GM12878 (cell line): Measurements from ENCODE around the gene ATP5F1D. TPM values are rescaled to one million over a fixed set of nuclear protein-coding genes. Genes with fewer than 3 reads are reported as not detected.

ENCODE experiments used
- ATAC-seq: fragments of 200-7000 bp; cut with Tn5 transposase; 3 replicates; pipeline ENCODE4 v1.9.1; 2020; ENCODE audit warnings: mild to moderate bottlenecking, moderate library complexity
- BruUV-seq: library from RNA; stranded (reverse); fragments of 400-500 nt; replicated peaks from 2 replicates; lab custom pipeline; 2021; lab: Mats Ljungman, UMichigan
- CTCF ChIA-PET: fragments of 300-600 bp; sonication (Branson Sonifier 250); formaldehyde crosslinking; extraction: SDS; loops from one replicate; lab custom pipeline; 2021; ENCODE audit warnings: inconsistent platforms; lab: Yijun Ruan, JAX
- POLR2A ChIA-PET: fragments of 350-600 bp; formaldehyde crosslinking; extraction: SDS; loops from one replicate; lab custom pipeline; 2021; ENCODE audit warnings: inconsistent platforms; lab: Charles Lee
- RAD21 ChIA-PET: fragments of 300-600 bp; sonication (Branson Sonifier 250); formaldehyde crosslinking; loops from one replicate; lab custom pipeline; 2023; ENCODE audit warnings: antibody characterized with exemption; ENCODE audit not compliant: unreplicated experiment; lab: Charles Lee
- SMC1A ChIA-PET: fragments of 300-600 bp; sonication (Branson Sonifier 250); formaldehyde crosslinking; loops from one replicate; lab custom pipeline; 2023; ENCODE audit not compliant: unreplicated experiment, uncharacterized antibody; lab: Charles Lee
- DNase-seq: peaks from one replicate; pipeline ENCODE4 v3.0.0-alpha.2; 2011; ENCODE audit warnings: low read depth, low spot score
- FAIRE-seq: peaks from 3 replicates; lab custom pipeline; 2011; peaks lifted over from hg19 to GRCh38; lab: Jason Lieb, UNC
- H2AFZ ChIP-seq: 2 replicates; pipeline ENCODE4 v1.6.0; 2011; ENCODE audit warnings: low read depth, low read length, control low read depth; ENCODE audit not compliant: control insufficient read depth
- H3K27ac ChIP-seq: 2 replicates; pipeline ENCODE4 v1.5.1; 2011; ENCODE audit warnings: control low read depth; ENCODE audit not compliant: control insufficient read depth, insufficient read depth
- H3K27me3 ChIP-seq, 2 experiments: replicated peaks in 1 of 2; 2 replicates each; pipeline versions ENCODE4 v1.6.0 to v1.6.1; 2011; ENCODE audit warnings: low read length in 1 of 2; ENCODE audit not compliant: control insufficient read depth in 2 of 2, insufficient read depth in 2 of 2
- H3K36me3 ChIP-seq, 2 experiments: 2 replicates each; pipeline ENCODE4 v1.5.1; 2011; ENCODE audit warnings: low read length in 1 of 2; ENCODE audit not compliant: control insufficient read depth in 2 of 2, insufficient read depth in 2 of 2
- H3K4me1 ChIP-seq: 2 replicates; pipeline ENCODE4 v1.6.1; 2011; ENCODE audit warnings: mild to moderate bottlenecking, low read length, moderate library complexity, mixed read lengths; ENCODE audit not compliant: control insufficient read depth, insufficient read depth
- H3K4me2 ChIP-seq: 2 replicates; pipeline ENCODE4 v1.6.0; 2011; ENCODE audit warnings: control low read depth; ENCODE audit not compliant: control insufficient read depth, insufficient read depth
- H3K4me3 ChIP-seq: fragments of 200-600 bp; sonication (generic); 2 replicates; pipeline ENCODE4 v1.5.1; 2016
- H3K79me2 ChIP-seq: 2 replicates; pipeline ENCODE4 v1.6.0; 2011; ENCODE audit warnings: low read length; ENCODE audit not compliant: control insufficient read depth, insufficient read depth
- H3K9ac ChIP-seq: 2 replicates; pipeline ENCODE4 v1.8.0; 2011; ENCODE audit warnings: low read length, control low read depth, mixed read lengths; ENCODE audit not compliant: control insufficient read depth, insufficient read depth
- H3K9me3 ChIP-seq: replicated peaks from 3 replicates; pipeline ENCODE4 v1.5.1; 2011; ENCODE audit warnings: mild to moderate bottlenecking, low read length; ENCODE audit not compliant: control insufficient read depth, insufficient read depth
- H4K20me1 ChIP-seq: 2 replicates; pipeline ENCODE4 v1.6.0; 2011; ENCODE audit not compliant: control insufficient read depth, insufficient read depth
- NFYA ChIP-seq: IDR thresholded peaks from 2 replicates; pipeline ENCODE4 v1.6.1; 2011; ENCODE audit warnings: low read depth, mild to moderate bottlenecking, low read length, improper control_type of control experiment, borderline replicate concordance
- PBX3 ChIP-seq: IDR thresholded peaks from 2 replicates; pipeline ENCODE4 v1.6.1; 2011; ENCODE audit warnings: mild to moderate bottlenecking, low read depth, low read length, moderate library complexity; ENCODE audit not compliant: insufficient replicate concordance
- PKNOX1 ChIP-seq: fragments of 450-650 bp; IDR thresholded peaks from 2 replicates; pipeline ENCODE4 v1.6.1; 2016; ENCODE audit warnings: mild to moderate bottlenecking
- RB1 ChIP-seq: fragments of 450-650 bp; formaldehyde crosslinking; IDR thresholded peaks from 2 replicates; pipeline ENCODE4 v1.6.1; 2017; ENCODE audit warnings: mild to moderate bottlenecking, borderline replicate concordance
- SMAD5 ChIP-seq: IDR thresholded peaks from 2 replicates; pipeline ENCODE4 v1.6.1; 2016; ENCODE audit warnings: antibody characterized with exemption, low read depth
- ZNF384 ChIP-seq: IDR thresholded peaks from 2 replicates; pipeline ENCODE4 v1.6.1; 2012; ENCODE audit warnings: low read depth, mild to moderate bottlenecking, low read length, improper control_type of control experiment, borderline replicate concordance
- WGBS: methylation state at CpG from one replicate; pipeline ENCODE4 v1.1.6; 2016; ENCODE audit warnings: low lambda C conversion rate; ENCODE audit not compliant: insufficient replicate concordance, insufficient coverage; ENCODE audit errors: missing lambda C conversion rate; 5-methylcytosine and 5-hydroxymethylcytosine counted together
- in situ Hi-C: fragments of 300-500 bp; cut with MboI; formaldehyde crosslinking; loops from 9 replicates; pipeline ENCODE4 v1.14.3; 2018; ENCODE audit warnings: mixed read lengths
- intact Hi-C: fragments of 100-400 bp; cut with micrococcal nuclease; formaldehyde crosslinking; loops from one replicate; pipeline ENCODE4 v1.14.2; 2022; ENCODE audit not compliant: unreplicated experiment
- polyA plus RNA-seq, 11 experiments: library from polyadenylated mRNA; depleted of rRNA in 4 of 11; unstranded in 6 of 11; stranded (reverse) in 5 of 11; fragments of >200 nt; fragmentation: Nextera tagmentation in 4 of 11; fragmentation: Illumina TruSeq in 1 of 11; extraction: Ambion mirVana in 4 of 11; extraction: Trizol in 1 of 11; gene quantifications; 1 replicate in 1 of 11; 2 replicates in 10 of 11; pipeline versions ENCODE4 v1.2.1 to v1.2.3, GENCODE V29; 2011 to 2016; ENCODE audit warnings: inconsistent platforms in 2 of 11, missing spikeins in 2 of 11, low read depth in 1 of 11
- total RNA-seq, 4 experiments: library from RNA; depleted of rRNA in 3 of 4; stranded (reverse); fragments of >200 nt in 3 of 4; fragmentation: Illumina TruSeq in 1 of 4; extraction: Trizol in 1 of 4; gene quantifications; 2 replicates each; pipeline versions ENCODE4 v1.2.1 to v1.2.3, GENCODE V29; 2013 to 2021

ATP5F1D gene
- total and polyA plus RNA-seq, 10 of the 15 experiments (the other 5 are each of a cell fraction or from before 2014, with no cell fraction given): 7.2 to 357 (median 49.5) TPM

- intact Hi-C loops: no loop called here
- POLR2A ChIA-PET: no interaction called here
- CTCF ChIA-PET: interaction anchor here (0.6 to 1.7 kb wide), 2 partner anchors 112 to 224 kb away, joined by 4 to 7 read pairs; no protein-coding TSS in a partner anchor
- RAD21 ChIA-PET: no interaction called here
- no peak for ATAC-seq
- FAIRE-seq: no peak
- H4K20me1 ChIP-seq: no peaks in the 10 kb centered on the region
- in situ Hi-C loops: no loop called here
- no peaks in the 10 kb centered on the region for H3K9me3 ChIP-seq
- H2AFZ ChIP-seq: no peak overlapping the region
- no peak overlapping the region for H3K9ac ChIP-seq
- SMC1A ChIA-PET: no interaction called here
- H3K36me3 ChIP-seq: peaks cover 3 to 17% of the 10 kb centered on the region in 2 experiments; a peak in 3 of 4 replicates
- no peaks in the 10 kb centered on the region for H3K27me3 ChIP-seq
- TF ChIP-seq PBX3 (no peak), NFYA (no peak), ZNF384 (no peak), RB1 (no peak), PKNOX1 (no peak), SMAD5 (no peak)
- TF ChIP-seq, all 136 proteins: peak for 0
- no peaks in the 10 kb centered on the region for H3K79me2 ChIP-seq
- no TSS peak for BruUV-seq
- 80% methylated on average over 29 of the region's 29 CpGs for WGBS
- H3K27ac ChIP-seq: no peak overlapping the region
- no peak overlapping the region for H3K4me3 ChIP-seq
- H3K4me2 ChIP-seq: no peak overlapping the region
- DNase-seq: no peak
- no peaks in the 10 kb centered on the region for H3K4me1 ChIP-seq
These were observed 15.9 kb upstream of the ATP5F1D start for GRCh38 chr19:1225440-1226226.
